ENCODE measurements around the gene TFR2. TPM values are rescaled to one million over a fixed set of nuclear protein-coding genes. Genes with fewer than 3 reads are reported as not detected.

Gene TFR2
- total RNA-seq, 2 experiments from 2014 or later: 7.3 to 9.8 TPM

- Mint-ChIP-seq H3K9me3 (no peaks in the 10 kb centered on the region), H3K27ac (peak within 1 kb of the TSS; percentile 100), H3K36me3 (ENCODE audit: low read depth) (peaks cover 10% of the 10 kb centered on the region), H3K27me3 (peaks cover 1% of the 10 kb centered on the region), H3K4me3 (peak within 1 kb of the TSS; percentile 98), H3K4me1 (peaks cover 27% of the 10 kb centered on the region)
- ChIA-PET POLR2A (interaction anchor here (0.7 to 1.3 kb wide), 4 partner anchors 14 to 97 kb away, joined by 3 to 8 read pairs (median 4); partner anchors contain the start of genes FBXO24, LRCH4 and POP7), CTCF (interaction anchor here (0.6 to 3.9 kb wide), 19 partner anchors 12 to 489 kb away, joined by 3 to 25 read pairs (median 5); partner anchors contain the start of genes FBXO24, GIGYF1, LRCH4 and POP7)
- peak; percentile 99 for DNase-seq
Observed at GRCh38 chr7:100611983-100612729, 29.2 kb downstream of the TFR2 start, which contains the start of gene MOSPD3. MOSPD3 (plus strand) TSS chr7:100612540; CDS start chr7:100612792, 252 bp downstream.

- H3K27me3 Mint-ChIP-seq: peaks cover 4% of the 10 kb centered on the region
Observed at GRCh38 chr7:100609958-100610357, 31.4 kb downstream of the TFR2 start.

GRCh38 chr7:100607111-100607510 lies 34.2 kb downstream of the TFR2 start:
- Mint-ChIP-seq H3K27me3 (peaks cover 4% of the 10 kb centered on the region), H3K9me3 (no peaks in the 10 kb centered on the region), H3K27ac (no peak overlapping the region), H3K36me3 (ENCODE audit: low read depth) (no peaks in the 10 kb centered on the region), H3K4me3 (no peak overlapping the region), H3K4me1 (peaks cover 40% of the 10 kb centered on the region)
- DNase-seq: no peak
- POLR2A ChIA-PET: no interaction called here
- CTCF ChIA-PET: interaction anchor here (1.6 to 2.5 kb wide), 3 partner anchors 21 to 27 kb away, joined by 5 to 11 read pairs (median 5); partner anchors contain the start of genes FBXO24 and LRCH4

More at GRCh38 chr7:100609958-100610357, 31.4 kb downstream of the TFR2 start:
- no peaks in the 10 kb centered on the region for H3K9me3 Mint-ChIP-seq
- no peak for DNase-seq
- H3K27ac Mint-ChIP-seq: peak overlapping the region; percentile 0
- H3K4me1 Mint-ChIP-seq: peaks cover 39% of the 10 kb centered on the region
- POLR2A ChIA-PET: no interaction called here
- peaks cover 6% of the 10 kb centered on the region for H3K36me3 Mint-ChIP-seq (ENCODE audit: low read depth)
- CTCF ChIA-PET: interaction anchor here (0.8 kb wide), 1 partner anchor 24 kb away, joined by 3 read pairs; no protein-coding TSS in a partner anchor
- H3K4me3 Mint-ChIP-seq: peak overlapping the region; percentile 0

GRCh38 chr7:100606313-100606712 lies 35.0 kb downstream of the TFR2 start:
- ChIA-PET POLR2A (no interaction called here), CTCF (interaction anchor here (0.5 to 2.5 kb wide), 7 partner anchors 17 to 461 kb away, joined by 3 to 9 read pairs (median 4); partner anchors contain the start of genes FBXO24 and POP7)
- H3K27me3 Mint-ChIP-seq: peaks cover 4% of the 10 kb centered on the region
- no peak overlapping the region for H3K27ac Mint-ChIP-seq
- no peaks in the 10 kb centered on the region for H3K36me3 Mint-ChIP-seq (ENCODE audit: low read depth)
- DNase-seq: no peak
- peak overlapping the region; percentile 84 for H3K4me3 Mint-ChIP-seq
- H3K9me3 Mint-ChIP-seq: no peaks in the 10 kb centered on the region
- peaks cover 41% of the 10 kb centered on the region for H3K4me1 Mint-ChIP-seq

GRCh38 chr7:100604976-100605911 lies 36.1 kb downstream of the TFR2 start:
- Mint-ChIP-seq H3K36me3 (ENCODE audit: low read depth) (no peaks in the 10 kb centered on the region), H3K27ac (peak overlapping the region; percentile 74), H3K27me3 (peaks cover 4% of the 10 kb centered on the region), H3K4me3 (peak overlapping the region; percentile 84), H3K9me3 (no peaks in the 10 kb centered on the region), H3K4me1 (peaks cover 41% of the 10 kb centered on the region)
- ChIA-PET CTCF (interaction anchor here (0.7 to 2.5 kb wide), 8 partner anchors 11 to 101 kb away, joined by 3 to 9 read pairs (median 4); partner anchors contain the start of genes FBXO24 and POP7), POLR2A (interaction anchor here (0.6 kb wide), 1 partner anchor 108 kb away, joined by 3 read pairs; no protein-coding TSS in a partner anchor)
- peak; percentile 56 for DNase-seq

- peaks cover 41% of the 10 kb centered on the region for H3K4me1 Mint-ChIP-seq
- H3K27me3 Mint-ChIP-seq: peaks cover 2% of the 10 kb centered on the region
- ChIA-PET CTCF (interaction anchor here (0.6 to 2.2 kb wide), 6 partner anchors 12 to 96 kb away, joined by 3 to 9 read pairs (median 4); partner anchors contain the start of gene FBXO24), POLR2A (interaction anchor here (1.1 kb wide), 1 partner anchor 18 kb away, joined by 3 read pairs; the partner anchor contains the start of genes FBXO24 and LRCH4)
- H3K4me3 Mint-ChIP-seq: peak overlapping the region; percentile 84
- peak; percentile 79 for DNase-seq
- H3K27ac Mint-ChIP-seq: peak overlapping the region; percentile 88
- no peaks in the 10 kb centered on the region for H3K36me3 Mint-ChIP-seq (ENCODE audit: low read depth)
- H3K9me3 Mint-ChIP-seq: no peaks in the 10 kb centered on the region
Observed at GRCh38 chr7:100604028-100604975, 37.0 kb downstream of the TFR2 start.

GRCh38 chr7:100603726-100604027 lies 37.7 kb downstream of the TFR2 start:
- no peak for DNase-seq
- peaks cover 43% of the 10 kb centered on the region for H3K4me1 Mint-ChIP-seq
- peak overlapping the region; percentile 84 for H3K4me3 Mint-ChIP-seq
- POLR2A ChIA-PET: interaction anchor here (1.1 kb wide), 1 partner anchor 17 kb away, joined by 3 read pairs; the partner anchor contains the start of genes FBXO24 and LRCH4
- H3K36me3 Mint-ChIP-seq (ENCODE audit: low read depth): no peaks in the 10 kb centered on the region
- CTCF ChIA-PET: interaction anchor here (0.6 to 2.1 kb wide), 6 partner anchors 14 to 102 kb away, joined by 3 to 6 read pairs (median 5); partner anchors contain the start of genes FBXO24 and POP7
- peaks cover 2% of the 10 kb centered on the region for H3K27me3 Mint-ChIP-seq
- no peaks in the 10 kb centered on the region for H3K9me3 Mint-ChIP-seq
- peak overlapping the region; percentile 88 for H3K27ac Mint-ChIP-seq

GRCh38 chr7:100602889-100603725 lies 38.2 kb downstream of the TFR2 start:
- Mint-ChIP-seq H3K9me3 (no peaks in the 10 kb centered on the region), H3K4me1 (peaks cover 48% of the 10 kb centered on the region), H3K27ac (peak overlapping the region; percentile 88), H3K27me3 (peaks cover 2% of the 10 kb centered on the region), H3K4me3 (peak overlapping the region; percentile 84), H3K36me3 (ENCODE audit: low read depth) (no peaks in the 10 kb centered on the region)
- CTCF ChIA-PET: interaction anchor here (0.8 to 2.1 kb wide), 5 partner anchors 13 to 103 kb away, joined by 3 to 6 read pairs (median 5); partner anchors contain the start of genes FBXO24 and POP7
- DNase-seq: no peak
- POLR2A ChIA-PET: interaction anchor here (1.1 kb wide), 2 partner anchors 14 to 17 kb away, joined by 3 read pairs; partner anchors contain the start of genes FBXO24 and LRCH4

- ChIA-PET CTCF (interaction anchor here (0.6 to 1.0 kb wide), 3 partner anchors 13 to 193 kb away, joined by 3 to 4 read pairs (median 3); no protein-coding TSS in a partner anchor), POLR2A (no interaction called here)
- Mint-ChIP-seq H3K4me1 (peaks cover 37% of the 10 kb centered on the region), H3K27ac (no peak overlapping the region), H3K9me3 (no peaks in the 10 kb centered on the region), H3K36me3 (ENCODE audit: low read depth) (no peaks in the 10 kb centered on the region), H3K4me3 (no peak overlapping the region), H3K27me3 (no peaks in the 10 kb centered on the region)
- no peak for DNase-seq
Observed at GRCh38 chr7:100600730-100601038, 40.7 kb downstream of the TFR2 start.

- CTCF ChIA-PET: interaction anchor here (0.6 to 2.5 kb wide), 4 partner anchors 13 to 80 kb away, joined by 3 to 14 read pairs (median 4); partner anchors contain the start of genes FBXO24 and LRCH4
- Mint-ChIP-seq H3K36me3 (ENCODE audit: low read depth) (no peaks in the 10 kb centered on the region), H3K27me3 (peaks cover under 1% of the 10 kb centered on the region), H3K27ac (no peak overlapping the region), H3K9me3 (no peaks in the 10 kb centered on the region), H3K4me1 (peaks cover 31% of the 10 kb centered on the region), H3K4me3 (no peak overlapping the region)
- POLR2A ChIA-PET: no interaction called here
- DNase-seq: no peak
Observed at GRCh38 chr7:100599911-100600729, 41.2 kb downstream of the TFR2 start.
